HG02588 (cell line): ENCODE measurements around the gene ST7.

ENCODE experiments used
- ATAC-seq: cut with Tn5 transposase; IDR thresholded peaks from one replicate; pipeline ENCODE4 v1.9.1; 2021; ENCODE audit warnings: mild to moderate bottlenecking, moderate library complexity; ENCODE audit not compliant: unreplicated experiment

The ST7 gene

DNA sequence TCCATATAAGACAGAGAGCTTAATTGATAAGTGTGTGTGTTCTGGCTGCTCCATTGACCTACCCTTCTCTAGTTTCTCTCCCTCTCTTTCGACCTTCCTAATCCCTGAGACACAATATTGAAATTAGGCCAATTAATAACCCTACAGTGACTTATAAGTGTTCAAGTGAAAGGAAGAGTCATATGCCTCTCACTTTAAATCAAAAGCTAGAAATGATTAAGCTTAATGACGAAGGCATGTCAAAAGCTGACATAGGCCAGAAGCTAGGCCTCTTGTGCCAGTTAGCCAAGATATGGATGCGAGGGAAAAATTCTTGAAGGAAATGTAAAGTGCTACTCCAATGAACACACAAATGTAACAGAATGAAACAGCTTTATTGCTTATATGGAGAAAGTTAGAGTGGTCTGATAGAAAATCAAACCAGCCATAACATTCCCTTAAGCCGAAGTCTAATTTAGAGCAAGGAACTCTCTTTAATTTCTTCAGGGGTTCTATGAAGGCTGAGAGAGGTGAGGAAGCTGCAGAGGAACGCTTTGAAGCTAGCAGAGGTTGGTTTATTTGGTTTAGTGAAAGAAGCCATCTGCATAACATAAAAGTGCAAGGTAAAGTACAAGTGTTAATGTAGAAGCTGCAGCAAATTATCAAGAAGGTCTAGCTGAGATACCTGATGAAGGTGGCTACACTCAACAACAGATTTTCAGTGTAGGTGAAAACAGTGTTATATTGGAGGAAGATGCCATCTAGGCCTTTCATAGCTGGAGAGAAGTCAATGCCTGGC, 53.8 kb downstream of the ST7 start:
- ATAC-seq = no peak

DNA sequence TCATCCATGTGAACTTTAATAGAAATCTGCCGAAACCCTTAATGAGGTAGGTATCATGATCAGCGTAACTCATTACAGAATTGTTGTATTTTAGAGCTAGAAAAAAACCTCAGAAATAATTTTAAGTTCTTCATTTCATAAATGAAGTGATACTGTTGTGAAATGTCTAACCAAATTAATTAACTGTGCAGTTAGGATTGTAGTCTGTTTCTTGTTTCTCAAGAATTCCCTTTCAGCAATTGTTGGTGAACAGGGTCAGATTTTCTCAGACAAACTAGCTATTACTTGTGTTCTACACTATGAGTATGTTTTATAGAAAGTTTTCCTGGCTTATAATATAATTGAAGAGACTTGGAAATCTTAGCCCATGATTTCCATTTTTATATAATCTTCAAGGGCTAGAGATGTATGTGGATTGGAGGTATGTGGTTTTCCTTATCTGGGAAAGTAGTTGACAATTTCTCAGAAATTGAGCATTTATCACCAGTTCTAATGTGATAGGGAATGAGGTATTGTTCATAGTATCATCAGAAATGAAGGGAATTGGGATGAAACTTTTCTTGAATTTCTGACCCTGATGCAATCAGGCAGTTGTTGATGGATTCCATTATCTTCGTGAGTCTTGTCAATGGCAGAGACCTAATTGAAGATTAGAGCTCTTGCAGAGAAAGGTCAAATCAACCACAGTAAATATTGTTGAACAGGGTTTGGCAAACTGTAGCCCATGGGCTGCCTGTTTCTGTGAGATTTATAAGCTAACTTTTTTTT, 55.0 kb downstream of the ST7 start:
- no peak for ATAC-seq

DNA sequence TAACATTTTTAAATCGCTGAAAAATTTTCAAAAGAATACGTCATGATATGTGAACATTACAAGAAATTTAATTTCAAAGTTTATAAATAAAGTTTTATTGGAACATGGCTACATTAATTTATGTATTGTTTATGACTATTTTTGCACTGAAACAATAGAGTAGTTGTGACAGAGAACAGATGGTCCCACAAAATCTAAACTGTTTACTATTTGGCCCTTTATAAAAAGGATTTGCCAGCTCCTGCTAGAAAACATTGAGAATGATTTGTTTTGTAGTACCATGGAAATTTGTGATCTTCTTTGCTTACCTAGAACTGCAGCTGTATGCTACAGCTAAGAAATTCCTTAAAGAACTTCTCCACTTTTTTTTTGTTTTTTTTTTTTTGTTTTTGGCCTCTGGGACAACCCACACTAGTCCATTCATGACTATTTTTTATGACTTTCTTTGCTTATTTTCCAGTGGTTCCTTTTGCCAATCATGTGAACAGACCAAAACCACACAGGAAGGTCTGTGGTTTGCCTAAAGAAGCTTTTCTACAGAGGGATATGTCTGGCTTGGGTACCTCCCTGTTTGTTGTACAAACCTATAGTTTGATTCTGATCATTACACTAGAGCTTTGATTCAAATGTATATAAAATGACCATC, 55.7 kb downstream of the ST7 start:
- ATAC-seq = no peak

DNA sequence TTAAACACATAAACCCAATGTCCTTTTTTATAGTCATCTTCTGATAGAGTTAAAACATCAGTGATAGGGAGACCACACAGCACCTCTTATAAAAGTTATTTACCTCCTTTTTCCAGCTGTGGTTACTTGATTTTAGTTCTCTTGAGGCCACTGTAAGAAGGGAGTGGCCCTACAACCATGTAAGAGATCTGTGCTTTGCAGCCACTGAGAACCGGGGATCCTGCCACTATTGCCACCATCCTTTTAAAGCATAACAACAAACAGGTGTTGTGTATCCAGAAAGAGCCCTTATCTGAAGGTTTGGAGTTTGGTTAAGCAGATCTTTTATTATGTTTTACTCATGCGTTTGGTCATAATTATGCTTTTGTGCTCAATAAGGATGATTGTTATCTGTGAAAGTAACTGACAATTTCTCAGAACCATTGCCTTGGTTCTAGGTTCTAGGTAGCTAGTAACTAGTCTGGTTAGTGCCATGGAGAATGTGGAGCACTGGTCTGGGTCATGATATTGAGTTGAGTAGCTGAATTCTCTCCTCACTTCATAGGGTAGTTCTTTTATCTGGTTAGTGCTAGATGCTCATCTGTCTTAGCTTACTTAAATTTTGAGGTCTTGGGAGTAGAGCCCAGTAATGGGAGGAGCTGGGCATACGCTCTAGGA, 56.5 kb downstream of the ST7 start:
- ATAC-seq = no peak

DNA sequence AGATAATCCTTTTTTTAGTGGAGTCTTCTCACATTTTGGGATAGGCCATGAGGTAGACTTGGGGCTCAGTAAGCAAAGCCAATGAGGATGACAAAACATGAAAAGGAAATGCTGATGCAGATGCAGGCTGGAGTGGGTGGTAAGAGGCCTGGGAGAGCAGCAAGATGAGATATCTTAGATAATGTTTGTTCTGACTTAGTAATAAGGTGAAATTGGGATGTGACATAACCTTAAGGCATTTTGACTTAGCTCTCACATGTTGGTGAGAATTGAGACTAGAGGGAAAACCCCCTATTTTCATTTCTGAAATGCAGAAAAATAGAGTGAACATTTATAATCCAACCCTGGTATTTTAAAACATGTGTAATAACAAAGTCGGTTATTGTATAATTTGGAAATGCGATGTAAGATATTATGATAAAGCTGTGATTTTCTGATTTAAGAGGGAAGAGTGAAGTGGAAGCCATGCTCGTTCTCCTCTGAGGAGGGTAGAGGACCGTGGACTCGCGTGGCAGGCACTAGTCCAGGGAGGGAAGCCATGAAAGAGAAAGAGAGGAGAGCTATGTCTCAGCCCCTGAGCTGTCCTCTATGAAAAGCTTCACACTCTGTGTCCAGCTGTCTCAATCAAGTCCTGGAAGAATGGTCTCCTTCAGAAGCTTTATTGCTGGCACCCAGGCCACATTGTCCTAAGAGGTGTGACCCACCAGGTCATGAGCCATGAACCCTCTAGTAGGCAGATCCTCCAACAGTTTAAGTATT, 57.3 kb downstream of the ST7 start:
- ATAC-seq = peak; percentile 43

DNA sequence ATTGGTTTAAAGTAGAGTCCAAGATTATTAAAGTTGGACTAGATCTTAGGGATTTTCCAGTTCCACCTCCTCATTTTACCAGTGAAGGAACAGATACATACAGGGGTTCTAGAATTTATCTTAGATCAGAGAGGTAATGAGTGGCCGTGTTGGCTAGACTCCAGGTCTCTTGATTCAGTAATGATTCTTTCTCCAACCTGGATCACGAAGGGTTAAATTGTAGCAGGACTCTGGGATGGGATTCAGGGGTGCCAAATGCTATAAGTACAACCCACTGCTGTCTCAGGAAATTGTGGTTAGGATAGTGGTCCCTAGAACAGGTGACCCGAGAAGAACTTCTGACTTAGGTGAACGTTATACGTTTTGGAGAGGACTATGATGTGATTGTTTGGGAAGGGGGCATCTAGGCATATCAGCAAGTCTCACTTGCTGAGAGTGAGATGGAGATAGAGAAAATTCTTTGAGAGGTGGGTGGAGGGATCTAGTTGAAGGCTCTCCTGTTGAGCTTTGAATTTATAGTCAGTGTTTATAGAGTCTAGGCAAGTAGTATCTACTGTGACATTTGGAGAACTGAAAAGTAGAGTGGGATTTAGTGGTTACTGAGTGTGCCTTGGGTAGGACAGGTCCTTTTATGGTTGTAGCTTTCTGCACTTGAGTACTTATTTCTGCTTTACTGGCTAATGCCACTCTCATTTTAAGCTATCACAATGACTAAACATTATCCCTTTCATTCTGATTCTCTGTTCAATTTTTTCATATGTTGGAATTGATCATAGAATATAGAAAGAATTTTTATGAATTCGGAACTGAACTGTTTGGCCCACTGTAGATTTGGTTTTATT, 58.3 kb downstream of the ST7 start:
- peak; percentile 80 for ATAC-seq

DNA sequence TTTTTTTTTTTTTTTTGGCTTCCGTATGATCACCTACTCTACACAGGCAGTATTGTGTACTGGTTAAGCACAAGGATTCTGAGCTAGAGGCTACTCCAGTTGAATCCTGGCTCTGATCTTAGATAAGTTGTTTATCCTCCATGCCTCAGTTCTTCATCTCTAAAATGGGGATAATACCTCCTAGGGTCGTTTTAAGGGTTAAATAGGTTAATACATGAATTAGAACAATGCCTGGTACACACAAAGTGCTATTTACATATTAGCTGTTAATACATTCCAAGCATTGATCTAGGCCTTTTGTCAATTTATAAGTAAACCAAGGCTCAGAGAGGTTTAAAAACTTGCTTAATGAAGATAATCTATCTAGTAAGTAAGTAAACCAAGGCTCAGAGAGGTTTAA, 59.0 kb downstream of the ST7 start:
- ATAC-seq = peak; percentile 3

DNA sequence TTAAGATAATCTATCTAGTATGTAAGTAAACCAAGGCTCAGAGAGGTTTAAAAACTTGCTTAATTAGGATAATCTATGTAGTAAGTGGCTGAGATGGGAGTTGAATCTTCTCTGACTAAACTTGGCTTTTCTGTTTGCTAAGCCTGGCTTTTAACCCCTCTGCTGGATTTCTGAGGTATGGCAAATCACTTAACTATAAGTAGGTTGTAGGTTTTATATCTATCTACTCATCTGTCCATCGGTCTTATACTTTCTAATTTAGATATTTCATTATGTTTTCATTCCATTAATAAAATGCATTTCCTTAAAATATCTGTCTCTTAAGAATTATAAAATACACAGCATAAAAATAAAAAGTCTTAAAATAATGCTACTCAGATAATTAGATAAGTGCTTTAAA, 59.4 kb downstream of the ST7 start:
- ATAC-seq = no peak

DNA sequence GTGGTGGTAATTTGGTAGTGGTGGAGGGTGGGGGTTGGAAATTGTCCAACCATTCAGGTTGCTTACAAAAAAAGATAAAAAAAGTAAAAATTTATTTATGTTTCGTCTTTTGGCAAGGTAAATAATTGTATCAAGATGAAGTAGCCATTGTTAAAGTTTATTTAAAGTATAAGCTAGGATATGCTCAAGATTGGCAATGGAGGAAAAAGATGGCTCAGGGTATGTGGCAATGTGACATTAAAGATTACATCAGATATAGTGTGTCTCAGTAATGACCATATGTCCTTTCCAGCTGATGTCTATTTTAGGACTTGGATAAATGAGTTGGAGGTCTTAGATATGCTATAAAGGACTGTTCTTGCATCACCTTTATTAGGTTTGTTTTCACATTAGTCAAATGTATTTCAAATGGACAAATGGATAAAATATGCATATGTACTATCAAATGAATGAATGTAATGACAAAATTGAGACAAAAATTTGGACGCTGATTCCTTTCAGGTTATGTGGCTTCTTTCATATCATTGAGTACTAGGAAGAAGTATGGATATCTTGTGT, 60.9 kb downstream of the ST7 start:
- ATAC-seq = no peak

DNA sequence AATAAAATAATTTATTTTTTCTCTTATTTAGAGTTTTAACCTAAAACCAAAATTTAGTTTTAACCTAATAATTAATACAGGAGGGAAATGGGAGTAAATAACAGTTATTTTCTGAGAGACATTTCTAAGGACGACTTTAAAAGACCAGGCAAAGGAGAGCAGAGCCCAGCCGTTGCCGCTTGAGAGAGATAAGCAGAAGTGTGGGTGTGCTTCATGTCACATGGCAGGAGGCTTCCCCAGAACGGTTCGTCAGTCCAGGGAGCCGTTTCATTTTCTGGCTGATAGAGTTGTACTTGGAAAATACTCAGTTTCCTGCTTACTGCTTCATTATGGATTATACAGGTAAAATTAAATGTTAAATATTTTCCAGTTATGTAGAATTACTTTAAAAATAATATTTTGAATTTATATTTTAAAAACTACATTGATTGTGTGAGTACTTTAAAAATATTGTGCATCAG, 61.4 kb downstream of the ST7 start:
- peak; percentile 35 for ATAC-seq

DNA sequence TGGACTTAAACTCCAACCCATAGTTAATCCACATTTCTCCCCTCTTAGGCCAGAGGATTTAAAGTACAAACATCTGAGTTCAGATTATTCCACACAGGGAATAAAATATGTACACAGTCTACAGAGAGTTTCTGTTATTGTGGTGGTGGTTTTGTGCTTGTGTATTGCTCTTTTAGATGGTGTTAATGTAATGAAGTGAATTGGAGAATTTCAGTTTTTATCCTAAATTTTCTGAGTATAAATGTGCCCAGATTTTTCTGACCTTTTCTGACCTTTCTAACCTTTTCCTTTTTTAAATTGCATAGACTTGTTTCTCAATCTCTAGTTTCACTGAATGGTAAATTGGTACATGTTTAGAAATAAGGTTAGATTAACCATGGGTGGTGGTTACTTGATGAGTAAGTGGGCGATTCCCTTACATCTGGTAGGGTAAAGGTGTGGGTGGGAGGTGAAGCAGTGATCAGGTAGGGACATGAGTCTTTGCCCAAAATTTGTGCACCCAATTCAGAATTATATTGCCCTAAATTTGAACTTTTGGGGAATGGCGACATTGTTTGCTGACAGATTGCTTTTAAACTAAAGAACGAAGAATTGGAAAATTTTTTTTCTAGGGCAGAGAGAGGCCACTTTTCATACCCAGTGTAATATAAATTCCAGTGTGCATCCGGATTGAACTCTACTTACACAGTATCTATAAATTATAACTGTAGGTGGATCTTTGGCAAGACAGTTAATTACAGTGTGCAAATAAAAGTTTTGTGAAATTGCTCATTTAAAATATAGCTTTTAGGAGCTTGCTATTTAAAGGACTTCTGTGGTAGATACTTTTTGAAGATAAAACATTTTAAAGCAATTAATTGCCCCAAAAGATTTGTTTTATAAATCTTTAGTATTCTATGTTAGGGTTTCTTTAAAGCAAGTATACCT, 62.2 kb downstream of the ST7 start:
- ATAC-seq = no peak

DNA sequence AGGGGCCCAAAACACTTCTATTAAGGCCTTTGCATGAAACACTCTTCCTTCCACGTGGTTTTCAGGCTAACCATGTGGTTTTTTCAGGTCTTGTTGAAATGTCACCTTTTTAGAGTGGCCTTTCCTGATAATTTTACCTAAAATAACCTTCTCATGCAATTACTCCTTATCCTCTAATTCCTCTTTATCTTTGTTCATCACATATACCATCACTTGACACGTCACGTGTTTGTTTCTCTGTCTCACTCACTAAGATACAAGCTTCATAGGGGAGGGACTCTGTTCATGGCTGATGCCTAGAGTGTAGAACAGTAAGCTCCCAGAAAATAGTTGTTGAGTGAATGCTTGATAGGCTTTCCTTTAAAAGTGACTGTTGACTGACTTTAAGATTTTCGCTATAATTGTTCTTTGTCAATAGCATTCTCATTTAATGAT, 63.7 kb downstream of the ST7 start:
- ATAC-seq = no peak

DNA sequence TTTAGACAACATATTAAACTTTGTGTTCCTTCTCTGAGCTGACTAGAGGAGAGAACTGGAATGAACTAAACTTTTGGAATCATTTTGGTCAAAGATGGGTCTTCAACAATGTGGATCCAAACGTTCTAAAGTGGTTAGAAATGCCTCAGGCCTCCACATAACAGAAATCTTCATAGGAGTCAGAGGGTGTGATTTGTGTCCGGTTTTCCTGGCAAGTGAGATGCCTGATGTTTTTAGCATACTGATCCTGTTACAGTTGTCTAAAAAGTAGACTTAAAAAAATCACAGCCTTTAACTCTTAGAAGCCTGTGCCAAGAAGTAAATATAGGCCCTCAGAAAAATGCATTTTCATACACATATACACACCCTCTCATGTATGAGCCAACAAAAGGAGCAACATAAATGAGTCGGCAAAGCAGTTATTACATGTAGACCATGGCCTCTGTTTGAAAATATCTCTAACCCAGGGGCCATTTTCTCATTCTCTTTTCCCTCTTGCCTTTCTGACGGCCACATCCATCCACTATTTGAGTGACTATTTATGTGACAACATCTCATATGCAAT, 64.5 kb downstream of the ST7 start:
- ATAC-seq = no peak

DNA sequence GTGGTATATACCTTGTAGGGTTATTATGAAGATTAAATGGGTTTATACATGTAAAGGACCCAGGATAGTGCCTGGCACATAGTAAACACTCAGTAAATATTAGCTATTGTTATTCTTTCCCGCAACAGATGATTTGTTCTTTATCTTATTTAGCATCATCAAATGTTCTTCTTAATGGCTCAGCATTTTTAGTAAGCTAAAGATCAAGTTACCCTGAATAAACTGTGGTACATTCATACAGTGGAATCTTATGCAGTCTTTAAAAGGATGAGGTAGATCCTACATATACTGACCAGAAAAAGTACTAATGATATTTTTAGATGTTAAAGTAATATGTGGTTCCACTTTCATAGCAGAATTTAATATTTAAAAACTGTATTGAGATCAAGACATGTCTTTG, 65.4 kb downstream of the ST7 start:
- ATAC-seq = no peak

DNA sequence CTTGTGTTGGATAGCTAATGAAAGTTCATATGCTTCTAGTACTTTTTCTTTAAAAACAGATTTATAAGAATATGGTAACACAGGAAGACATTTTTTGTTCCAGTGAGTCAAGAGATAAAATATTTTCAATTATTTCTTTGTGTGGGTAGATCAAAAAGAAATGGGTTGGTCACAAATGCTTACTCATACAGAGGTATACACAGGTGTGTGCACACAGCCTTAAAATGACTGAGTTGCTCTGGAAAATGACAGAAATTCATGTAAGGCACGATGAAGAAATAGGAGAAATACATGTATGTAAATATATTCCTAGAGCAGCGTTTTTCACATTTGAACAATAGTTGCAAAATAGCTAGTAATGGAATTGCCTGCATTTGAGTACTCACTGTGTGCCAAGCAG, 66.0 kb downstream of the ST7 start:
- ATAC-seq = no peak

DNA sequence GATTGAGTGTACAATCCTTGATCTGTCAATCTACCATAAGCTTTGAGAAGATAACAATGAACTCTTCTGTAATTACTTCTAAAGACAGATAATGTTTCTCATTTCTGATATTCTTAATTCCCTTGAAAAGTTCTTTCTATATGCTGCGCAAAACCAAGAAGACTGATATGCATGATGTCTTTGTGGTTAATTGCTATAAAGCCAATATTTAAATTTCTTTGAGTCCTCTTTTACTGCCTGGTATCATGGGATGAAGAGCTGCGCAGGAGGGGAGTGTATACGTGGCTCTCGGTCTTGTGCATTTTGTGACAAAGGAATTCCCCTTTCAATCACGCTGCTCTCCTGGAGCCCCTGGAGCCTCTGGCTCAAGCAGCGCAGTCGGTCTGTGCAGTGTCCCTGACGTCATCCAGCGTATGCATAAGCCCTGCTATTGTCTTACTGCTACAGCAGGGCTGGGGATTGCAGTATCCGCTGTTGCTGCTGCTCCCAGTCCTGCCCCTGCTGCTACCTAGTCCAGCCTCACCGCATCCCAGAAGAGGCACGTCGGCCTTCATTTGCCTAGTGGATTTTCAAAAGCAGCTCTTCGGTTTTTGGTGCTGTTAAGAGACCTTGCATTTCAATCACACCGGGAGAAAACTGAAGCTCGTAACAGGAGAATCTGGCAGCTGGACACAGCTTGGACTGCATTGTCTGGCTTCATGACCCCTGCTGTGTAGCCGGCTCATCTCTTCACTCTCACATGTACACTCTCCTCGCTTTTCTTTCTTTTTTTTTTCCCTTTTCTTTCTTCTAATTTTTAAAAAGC, 66.7 kb downstream of the ST7 start:
- no peak for ATAC-seq

DNA sequence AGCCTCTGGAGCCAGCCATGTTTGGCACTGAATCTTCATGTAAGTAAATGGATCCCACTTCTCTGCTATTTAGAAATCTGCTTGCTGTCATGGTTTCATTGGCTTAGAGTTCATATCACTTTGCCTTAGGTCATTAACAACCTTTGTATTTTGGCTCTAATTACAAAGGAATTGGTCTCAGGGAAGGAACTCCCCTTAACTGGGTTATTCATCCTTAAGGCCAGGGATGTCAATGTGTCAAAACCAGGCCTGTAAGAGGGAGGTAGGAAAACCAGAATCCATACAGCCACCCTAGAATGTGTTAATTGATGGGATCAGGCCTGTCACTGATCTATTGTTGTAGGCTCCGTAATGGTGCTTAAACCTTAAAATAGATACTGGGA, 67.3 kb downstream of the ST7 start:
- no peak for ATAC-seq
